C4-2B (cell line): Measurements from ENCODE around the gene GRIN3B.
"Not testable (repeated sequence)": the region's sequence is repeated elsewhere in the genome, so short reads cannot be mapped to it uniquely, and the experiment has no call there.

Experiments
- H3K27ac ChIP-seq: fragments of 450-650 bp; 2 replicates; pipeline ENCODE4 v1.5.1; 2017
- ZFX ChIP-seq: fragments of 450-650 bp; IDR thresholded peaks from 2 replicates; pipeline ENCODE4 v1.6.1; 2017
- TF ChIP-seq, protein P1 (sequence below): fragments of 450-650 bp; conservative IDR thresholded peaks from 2 replicates; pipeline ENCODE4 v1.5.1; 2017; ENCODE audit warnings: mild to moderate bottlenecking

Gene GRIN3B

DNA sequence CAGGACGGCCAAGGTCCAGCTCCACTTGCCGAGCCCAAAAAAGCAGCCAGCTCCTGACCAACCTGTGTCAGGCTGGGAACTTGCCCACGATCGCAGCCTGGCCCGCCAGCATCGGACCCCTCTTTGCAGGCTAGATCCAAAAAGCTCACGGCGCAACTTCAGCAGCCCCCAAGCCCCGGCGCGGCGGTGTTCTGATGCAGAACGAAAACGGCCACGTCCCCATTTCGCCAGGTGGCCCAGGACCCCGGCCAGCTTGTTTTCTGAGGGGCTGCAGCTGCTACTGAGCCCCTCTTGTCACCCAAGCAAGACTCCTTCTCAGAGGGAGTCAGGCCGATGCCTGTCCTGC, 19.4 kb downstream of the GRIN3B start:
- no peak for TF ChIP-seq ZFX
- TF ChIP-seq, protein P1, sequence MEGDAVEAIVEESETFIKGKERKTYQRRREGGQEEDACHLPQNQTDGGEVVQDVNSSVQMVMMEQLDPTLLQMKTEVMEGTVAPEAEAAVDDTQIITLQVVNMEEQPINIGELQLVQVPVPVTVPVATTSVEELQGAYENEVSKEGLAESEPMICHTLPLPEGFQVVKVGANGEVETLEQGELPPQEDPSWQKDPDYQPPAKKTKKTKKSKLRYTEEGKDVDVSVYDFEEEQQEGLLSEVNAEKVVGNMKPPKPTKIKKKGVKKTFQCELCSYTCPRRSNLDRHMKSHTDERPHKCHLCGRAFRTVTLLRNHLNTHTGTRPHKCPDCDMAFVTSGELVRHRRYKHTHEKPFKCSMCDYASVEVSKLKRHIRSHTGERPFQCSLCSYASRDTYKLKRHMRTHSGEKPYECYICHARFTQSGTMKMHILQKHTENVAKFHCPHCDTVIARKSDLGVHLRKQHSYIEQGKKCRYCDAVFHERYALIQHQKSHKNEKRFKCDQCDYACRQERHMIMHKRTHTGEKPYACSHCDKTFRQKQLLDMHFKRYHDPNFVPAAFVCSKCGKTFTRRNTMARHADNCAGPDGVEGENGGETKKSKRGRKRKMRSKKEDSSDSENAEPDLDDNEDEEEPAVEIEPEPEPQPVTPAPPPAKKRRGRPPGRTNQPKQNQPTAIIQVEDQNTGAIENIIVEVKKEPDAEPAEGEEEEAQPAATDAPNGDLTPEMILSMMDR: no peak
- H3K27ac ChIP-seq: peak overlapping the region; percentile 93

- TF ChIP-seq, protein P1: no peak
- TF ChIP-seq ZFX: no peak
These were observed 20.0 kb downstream of the GRIN3B start for GRCh38 chr19:1019980-1020867.

DNA sequence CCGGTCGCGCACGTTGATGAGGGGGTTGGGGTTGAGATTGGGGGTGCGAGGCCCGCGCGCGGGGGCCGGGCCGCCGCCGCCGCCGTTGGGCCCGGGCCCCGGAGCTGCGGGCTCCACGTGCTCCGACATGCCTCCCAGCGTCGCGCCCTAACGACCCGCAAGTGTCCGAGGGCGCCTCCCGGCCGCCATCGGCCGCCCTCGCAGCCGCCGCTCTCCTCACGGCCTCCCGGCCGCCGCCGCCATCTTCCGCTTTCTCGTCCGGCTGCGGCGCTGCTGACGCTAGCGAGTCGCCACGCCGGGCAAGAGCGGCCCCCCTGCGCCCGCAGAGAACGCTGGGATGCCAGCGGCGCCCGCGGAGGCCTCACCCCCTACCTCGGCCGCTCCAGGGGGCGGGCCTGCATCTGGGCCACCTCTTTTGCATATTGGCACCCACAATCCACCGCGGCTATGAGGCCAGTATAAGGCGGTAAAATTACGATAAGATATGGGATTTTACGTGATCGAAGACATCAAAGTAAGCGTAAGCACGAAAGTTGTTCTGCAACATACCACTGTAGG, 20.7 kb downstream of the GRIN3B start, which contains the start of gene TMEM259:
Gene TMEM259 (minus strand): TSS at position 256 of the 558 bp plus-strand sequence. CDS start 127 bp downstream, at position 129.
- TF ChIP-seq, protein P1: no peak
- peak; percentile 90; the same call in 1 of the 2 replicates for TF ChIP-seq ZFX
- H3K27ac ChIP-seq: peak within 1 kb of the TSS; percentile 93

More at GRCh38 chr19:1019980-1020867, 20.0 kb downstream of the GRIN3B start:
- H3K27ac ChIP-seq: peak overlapping the region; percentile 93

GRCh38 chr19:1023883-1024188, 23.6 kb downstream of the GRIN3B start:
- H3K27ac ChIP-seq: not testable (repeated sequence)

- not testable (repeated sequence) for H3K27ac ChIP-seq
These were observed 24.9 kb downstream of the GRIN3B start for GRCh38 chr19:1025080-1025479.

- TF ChIP-seq ZFX: no peak
These were observed 26.0 kb downstream of the GRIN3B start, which contains the start of gene CNN2 for GRCh38 chr19:1025960-1026782. CNN2 (plus strand) TSS chr19:1026608; CDS start chr19:1026662, 54 bp downstream.

GRCh38 chr19:1026783-1027649, 26.8 kb downstream of the GRIN3B start:
- TF ChIP-seq ZFX: no peak
- TF ChIP-seq, protein P1: no peak

More at GRCh38 chr19:1025960-1026782, 26.0 kb downstream of the GRIN3B start, which contains the start of gene CNN2:
- H3K27ac ChIP-seq: peak within 1 kb of the TSS; percentile 61

GRCh38 chr19:1027650-1028061, 27.4 kb downstream of the GRIN3B start:
- no peak overlapping the region for H3K27ac ChIP-seq
- TF ChIP-seq, protein P1: no peak
- TF ChIP-seq ZFX: no peak

More at GRCh38 chr19:1026783-1027649, 26.8 kb downstream of the GRIN3B start:
- peak overlapping the region; percentile 61 for H3K27ac ChIP-seq
